Head of caudate nucleus (tissue), 42 donors: Measurements from ENCODE around the gene GALNT12.

Source experiments
- DNase-seq, 42 donors: peaks; one replicate each; pipeline versions ENCODE4 v3.0.0 to v3.0.0-alpha.2; 2020 to 2021; ENCODE audit warnings: mixed read lengths in 7 of 42
- intact Hi-C: fragments of 100-400 bp; cut with DNase I; formaldehyde crosslinking; loops from one replicate; pipeline ENCODE4 v1.15.0; 2022

Gene GALNT12

DNA sequence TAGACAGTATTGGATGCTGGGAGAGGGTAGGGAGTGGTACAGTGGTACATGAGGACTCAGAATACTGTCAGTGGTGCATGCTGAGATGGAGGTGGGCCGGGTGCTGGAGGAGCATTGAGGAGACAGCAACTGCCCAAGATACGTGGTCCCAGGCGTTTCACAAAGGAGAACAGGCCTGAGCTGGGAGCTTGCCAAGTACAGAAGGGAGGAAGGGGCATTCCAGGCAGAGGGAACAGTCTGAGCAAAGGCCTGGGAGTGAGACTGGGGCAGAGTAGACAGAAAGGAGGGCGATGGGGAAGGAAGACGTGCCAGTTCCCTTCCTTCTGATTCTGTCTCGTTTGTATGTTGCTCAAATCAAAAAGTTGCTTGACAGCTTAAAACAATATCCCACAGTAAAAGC, 15.2 kb downstream of the GALNT12 start:
- intact Hi-C loops, result no loop called here
- DNase-seq, result no peak

DNA sequence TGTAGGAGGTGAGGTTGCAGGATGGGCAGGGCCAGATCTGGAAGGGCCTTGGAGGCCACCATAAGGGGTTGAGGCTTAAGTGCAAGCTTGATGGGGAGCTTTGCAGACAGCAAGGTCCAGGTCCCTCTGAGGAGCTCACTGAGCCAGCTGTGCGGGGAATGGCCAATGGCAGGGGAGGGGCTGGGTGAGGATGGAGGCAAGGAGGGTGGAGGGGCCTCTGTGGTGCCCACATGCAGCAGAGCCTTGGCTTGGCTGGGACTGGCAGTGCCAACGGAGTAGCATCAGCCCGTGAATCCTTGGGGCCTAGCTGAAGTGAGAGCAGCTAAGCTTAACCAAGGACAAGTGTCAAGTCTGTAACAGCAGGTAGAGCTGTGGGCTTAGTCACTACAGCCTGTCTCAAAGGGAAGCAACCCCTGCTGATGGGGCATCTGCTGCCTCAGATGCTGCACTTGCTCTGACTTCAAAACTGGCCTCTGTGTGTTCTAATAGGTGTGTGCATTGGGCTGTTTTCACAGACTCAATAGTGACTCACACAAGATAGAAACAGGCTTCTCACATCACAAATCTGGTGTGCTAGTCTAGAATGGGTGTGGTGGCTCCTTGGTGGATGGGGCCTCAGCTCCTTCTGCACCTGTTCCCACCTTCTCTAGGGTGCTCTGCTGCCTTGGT, 16.3 kb downstream of the GALNT12 start:
- DNase-seq, result no peak
- intact Hi-C loops, result no loop called here

DNA sequence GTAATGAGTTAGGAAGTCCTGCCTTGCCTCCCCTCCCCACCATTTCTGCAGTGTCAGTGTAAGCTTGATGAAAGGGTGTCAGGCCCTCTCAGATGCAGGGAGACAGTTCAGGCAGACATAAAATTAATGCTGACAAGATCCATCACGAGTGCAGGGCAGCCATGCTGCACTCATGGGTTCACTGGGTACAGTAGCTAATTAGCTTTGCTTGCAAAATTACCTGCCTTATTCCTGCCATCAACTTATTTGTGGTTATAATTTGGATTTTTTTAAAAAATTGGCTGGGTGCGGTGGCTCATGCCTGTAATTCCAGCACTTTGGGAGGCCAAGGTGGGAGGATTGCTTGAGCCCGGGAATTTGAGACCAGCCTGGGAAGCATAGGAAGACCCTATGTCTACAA, 17.9 kb downstream of the GALNT12 start:
- intact Hi-C loops, result no loop called here
- DNase-seq, result no peak

DNA sequence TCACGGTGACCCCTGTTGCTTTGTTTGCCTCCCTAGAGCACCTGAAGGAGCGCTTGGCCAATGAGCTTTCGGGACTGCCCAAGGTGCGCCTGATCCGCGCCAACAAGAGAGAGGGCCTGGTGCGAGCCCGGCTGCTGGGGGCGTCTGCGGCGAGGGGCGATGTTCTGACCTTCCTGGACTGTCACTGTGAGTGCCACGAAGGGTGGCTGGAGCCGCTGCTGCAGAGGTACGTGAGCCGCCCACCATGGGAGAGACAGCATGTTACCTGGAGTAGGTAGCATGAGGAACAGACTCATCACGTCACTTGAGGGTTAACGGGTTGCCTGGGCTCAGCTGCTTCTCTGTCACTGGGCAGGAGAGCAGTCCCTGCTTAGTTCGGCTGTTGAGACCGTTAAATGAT, 19.2 kb downstream of the GALNT12 start:
- intact Hi-C loops, result no loop called here
- DNase-seq, result no peak

DNA sequence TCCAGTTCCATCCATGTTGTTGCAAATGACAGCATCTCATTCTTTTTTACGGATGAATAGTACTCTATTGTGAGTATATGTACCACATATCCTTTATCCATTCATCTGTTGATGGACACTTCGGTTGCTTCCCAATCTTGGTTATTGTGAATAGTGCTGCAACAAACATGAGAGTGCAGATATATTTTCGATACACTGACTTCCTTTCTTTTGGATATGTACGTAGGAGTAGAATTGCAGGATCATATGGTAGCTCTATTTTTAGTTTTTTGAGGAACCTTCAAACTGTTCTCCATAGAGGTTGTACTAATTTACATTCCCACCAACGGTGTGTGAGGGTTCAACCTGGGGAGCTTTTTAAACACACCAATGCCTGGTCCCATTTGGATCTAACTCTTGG, 22.3 kb downstream of the GALNT12 start:
- intact Hi-C loops, result no loop called here
- DNase-seq, result no peak

DNA sequence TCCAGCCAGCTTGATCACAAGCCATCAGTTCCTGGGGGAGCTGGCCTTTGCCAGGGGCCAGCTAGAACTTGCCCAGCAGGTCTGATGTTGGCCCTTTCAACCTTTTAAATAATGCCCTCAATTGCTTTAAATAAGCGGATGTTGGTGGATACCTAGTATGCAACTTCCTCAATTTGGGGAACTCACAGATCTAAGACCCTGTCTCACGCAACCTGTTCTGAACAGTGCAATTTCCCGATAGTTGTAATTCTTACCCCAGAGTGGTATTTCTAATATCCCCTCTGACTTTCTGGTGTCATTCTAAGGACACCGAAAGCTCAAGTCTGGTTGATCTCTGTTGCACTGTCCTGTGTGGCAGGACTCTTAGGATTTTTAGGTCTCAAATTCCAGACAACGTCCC, 23.1 kb downstream of the GALNT12 start:
- intact Hi-C loops, result no loop called here
- DNase-seq, result no peak

DNA sequence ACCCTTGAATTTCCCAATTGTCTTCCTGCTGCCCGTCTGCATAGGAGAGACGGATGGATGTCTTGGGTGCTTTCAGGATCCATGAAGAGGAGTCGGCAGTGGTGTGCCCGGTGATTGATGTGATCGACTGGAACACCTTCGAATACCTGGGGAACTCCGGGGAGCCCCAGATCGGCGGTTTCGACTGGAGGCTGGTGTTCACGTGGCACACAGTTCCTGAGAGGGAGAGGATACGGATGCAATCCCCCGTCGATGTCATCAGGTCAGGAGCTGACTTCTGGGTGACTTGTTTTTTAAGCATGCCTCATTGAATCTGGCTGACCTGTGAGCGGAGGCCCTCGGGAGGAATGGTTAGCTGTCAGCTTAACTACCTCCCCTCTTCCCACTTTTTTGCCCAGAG, 24.2 kb downstream of the GALNT12 start:
- intact Hi-C loops, result no loop called here
- DNase-seq, result no peak

DNA sequence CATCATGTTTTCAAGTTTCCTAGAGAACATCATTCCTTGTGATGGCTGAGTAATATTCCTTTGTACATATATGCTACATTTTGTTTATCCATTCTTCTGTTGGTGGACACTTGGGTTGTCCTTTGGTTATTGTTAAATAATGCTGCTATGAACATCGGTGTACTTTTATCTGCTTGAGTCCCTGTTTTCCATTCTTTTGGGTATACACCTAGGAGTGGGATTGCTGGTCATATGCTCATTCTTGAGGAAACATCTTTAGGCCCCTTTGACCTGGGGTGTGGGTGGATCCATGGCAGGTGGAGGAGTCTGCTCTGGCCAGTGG, 25.3 kb downstream of the GALNT12 start:
- intact Hi-C loops, result no loop called here

DNA sequence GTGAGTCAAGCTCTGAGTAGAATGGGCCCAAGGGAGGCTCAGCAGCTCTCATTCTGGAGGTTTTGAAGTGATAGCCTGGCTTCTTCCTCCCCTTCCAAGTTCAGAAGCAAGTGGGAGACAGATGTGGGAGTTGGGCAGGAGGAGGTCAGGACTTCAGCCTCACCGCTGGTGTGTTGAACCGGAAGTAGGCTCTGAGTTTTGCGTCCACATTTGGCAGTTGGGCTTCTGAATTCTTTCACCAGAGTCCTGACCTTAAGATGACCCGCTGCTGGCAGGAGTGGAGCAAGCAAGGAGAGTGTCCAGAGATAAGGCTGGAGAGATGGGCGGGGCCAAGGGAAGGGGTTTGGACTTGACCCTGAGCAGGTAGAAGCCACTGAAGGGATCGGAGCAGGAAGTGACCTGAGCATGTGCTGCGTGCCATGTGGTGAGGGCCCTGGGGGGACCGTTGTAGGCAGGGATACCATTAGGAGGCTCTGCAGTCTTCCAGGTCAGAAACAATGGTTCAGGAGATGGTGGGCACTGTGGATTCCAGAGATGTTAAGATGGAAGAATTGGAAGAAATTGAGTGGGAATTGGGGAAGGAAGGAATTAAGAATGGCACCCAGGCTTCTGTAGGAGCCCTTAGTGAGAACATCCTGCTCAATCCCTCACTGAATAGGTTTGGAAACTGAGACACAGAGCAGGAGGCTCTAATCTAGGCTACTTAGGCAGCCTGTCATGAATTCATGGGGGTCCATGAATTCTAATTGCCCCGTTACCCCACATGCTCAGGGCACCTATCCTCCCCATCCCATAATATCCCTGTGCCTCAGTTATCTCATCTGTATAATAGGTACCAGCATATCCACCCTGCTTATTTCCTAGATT, 25.9 kb downstream of the GALNT12 start:
- intact Hi-C loops, result no loop called here
- DNase-seq, result no peak

More for the DNA sequence above, 25.3 kb downstream of the GALNT12 start:
- DNase-seq, result no peak

DNA sequence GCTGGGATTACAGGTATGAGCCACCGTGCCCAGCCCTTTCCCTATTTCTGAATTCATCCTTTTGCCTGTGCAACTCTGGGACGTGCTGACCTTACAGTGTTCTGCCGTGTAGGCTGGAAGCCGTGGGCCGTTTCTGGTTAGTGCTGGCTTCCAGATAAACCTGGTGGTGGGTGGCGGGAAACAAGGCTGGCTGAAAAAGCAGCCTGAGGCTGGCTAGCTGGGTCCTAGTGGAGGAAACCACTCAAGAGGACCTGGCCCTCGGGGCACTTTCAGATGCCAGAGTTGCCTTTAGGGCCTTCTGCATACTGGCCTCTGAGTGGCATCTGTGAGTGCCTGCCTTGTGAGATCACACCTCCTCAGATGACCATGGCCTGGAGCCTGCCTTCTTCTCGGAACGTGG, 26.9 kb downstream of the GALNT12 start:
- intact Hi-C loops, result no loop called here
- DNase-seq, result no peak

DNA sequence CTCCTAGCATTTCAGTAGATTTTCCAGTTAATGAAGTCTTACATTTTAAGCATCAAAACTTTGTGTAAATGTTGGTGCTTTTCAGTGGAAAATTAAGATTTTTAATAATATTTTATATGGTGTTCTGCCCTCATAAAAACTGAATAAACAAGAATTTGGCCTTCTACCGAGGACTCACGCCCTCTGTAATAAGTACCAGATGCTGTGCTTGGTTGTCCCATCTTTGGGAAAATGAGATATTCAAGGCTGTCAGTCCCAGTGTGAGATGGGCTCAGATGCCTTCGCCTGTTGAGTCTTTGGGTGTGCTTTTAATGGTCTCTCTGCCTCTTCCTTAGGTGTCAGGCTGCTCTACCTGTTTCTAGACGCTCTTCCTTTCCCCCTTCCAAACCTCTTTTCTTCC, 28.7 kb downstream of the GALNT12 start:
- intact Hi-C loops, result no loop called here
- DNase-seq, result no peak

DNA sequence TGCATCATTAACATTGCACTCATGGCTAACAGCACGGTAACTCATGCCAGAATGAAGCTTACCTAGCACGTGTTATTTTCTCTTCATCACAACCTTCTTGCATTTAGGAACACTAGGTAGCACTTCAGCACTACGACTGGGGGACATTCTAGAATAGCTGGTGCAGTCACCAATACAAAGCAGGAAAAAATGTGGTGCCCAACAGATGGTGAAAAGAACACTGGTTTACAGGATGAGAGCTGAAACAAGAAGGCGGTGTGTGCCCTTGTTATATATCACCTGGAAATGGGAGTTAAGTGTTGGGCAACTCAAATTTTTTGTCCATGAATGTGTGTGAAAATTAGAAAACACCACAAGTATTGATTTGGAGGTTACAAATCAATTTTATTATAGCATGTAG, 30.0 kb downstream of the GALNT12 start:
- DNase-seq, result no peak
- intact Hi-C loops, result no loop called here

DNA sequence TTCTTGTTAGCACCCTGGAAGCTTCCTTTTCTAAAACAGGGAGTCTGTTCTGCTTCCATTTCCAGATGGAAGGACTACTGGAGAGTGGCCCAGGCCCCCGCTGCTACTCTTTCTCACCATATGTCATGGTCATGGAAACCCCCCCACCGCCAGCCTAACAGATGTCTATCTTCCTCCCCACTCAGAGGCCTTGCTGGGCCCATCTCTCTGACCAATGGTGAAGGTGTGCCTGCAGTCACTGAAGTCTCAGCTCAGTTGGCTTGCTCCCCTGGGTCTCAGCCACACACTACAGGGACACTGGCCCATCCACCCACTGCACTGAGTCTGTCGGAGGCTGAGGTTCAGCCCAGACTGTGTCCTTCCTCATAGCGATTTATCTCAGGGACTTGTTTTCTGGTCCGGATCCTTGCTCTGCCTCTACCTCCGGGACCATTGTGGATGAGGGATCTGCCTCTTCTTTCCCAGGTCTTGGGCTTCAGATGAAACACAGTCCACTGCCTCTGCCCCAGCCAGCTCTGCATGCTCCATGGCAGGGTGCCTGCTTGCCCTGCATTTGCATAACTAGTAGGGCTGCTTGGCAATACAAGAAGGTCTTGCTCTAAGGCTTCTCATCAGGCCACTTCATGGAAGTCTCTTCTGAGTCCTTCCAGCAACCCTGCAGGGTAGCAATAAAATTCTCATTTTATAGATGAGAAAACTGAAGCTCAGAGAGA, 30.8 kb downstream of the GALNT12 start:
- intact Hi-C loops, result no loop called here

DNA sequence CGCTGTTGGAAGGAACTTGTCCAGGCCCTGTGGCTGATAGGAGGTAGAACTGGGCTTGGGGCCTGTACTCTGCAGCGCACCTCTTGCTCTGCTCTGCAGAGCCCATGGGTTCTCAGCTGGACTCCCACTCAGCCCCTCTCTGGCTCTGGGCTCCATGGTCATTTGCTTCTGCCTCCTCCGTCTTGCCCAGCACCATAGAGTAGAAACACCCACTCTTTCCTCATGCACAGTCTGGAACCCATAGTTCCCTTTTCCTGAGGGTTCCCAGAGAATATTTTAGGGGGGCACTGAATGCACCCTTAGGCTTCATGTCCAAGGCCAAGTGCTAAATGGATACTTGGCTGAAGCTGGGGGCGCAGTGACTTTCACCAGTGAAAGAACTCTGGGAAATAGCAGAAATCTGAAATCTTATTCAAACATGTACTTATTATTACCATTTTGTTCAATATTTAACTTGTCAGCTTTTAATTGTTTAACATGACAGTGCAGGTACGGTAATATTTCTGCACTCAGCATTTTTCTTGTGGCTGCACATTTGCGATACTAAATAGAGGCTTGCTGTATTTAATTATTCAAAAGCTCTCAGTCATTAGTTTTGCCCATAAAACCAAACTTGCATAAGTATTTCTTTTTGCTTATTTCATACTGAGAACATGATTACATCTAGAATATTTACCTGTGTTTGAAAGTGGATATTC, 31.5 kb downstream of the GALNT12 start:
- intact Hi-C loops, result no loop called here
- DNase-seq, result no peak

More for the DNA sequence above, 30.8 kb downstream of the GALNT12 start:
- peak in 8 of 42 donors; percentile 5 to 35 (median 14) for DNase-seq

DNA sequence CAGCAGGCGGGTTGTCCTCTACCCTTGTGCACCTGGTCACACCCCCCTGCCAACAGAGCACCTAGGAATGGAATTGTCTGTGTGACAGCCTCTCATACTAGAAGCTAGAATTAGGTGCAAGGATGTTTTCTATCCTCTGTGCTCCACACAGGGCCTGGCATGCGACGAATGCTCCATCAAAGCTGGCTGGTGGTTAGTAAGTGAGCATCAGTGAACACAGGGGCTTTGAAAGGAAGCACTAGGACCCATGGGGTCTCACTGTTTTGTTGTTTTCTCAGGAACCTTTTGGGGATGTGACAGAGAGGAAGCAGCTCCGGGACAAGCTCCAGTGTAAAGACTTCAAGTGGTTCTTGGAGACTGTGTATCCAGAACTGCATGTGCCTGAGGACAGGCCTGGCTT, 32.3 kb downstream of the GALNT12 start:
- no peak for DNase-seq
- intact Hi-C loops, result no loop called here

DNA sequence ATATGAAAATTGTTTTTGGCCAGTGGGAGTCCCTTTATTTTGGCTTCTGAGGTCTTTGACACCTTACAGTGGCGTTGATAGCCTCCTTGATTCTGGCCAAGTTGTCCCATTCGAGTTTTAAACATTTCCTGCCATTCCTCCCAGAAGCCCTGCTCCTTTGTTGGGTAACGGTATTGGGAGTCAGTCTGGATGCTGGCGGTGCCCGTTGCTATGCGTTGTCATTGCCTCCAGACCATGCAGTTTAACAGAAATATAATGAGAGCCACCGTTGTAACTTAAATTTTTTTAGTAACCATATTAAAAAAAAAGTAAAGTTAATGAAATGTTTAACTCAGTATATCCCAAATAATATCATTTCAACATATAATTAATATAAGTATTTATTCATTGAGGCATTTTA, 35.0 kb downstream of the GALNT12 start:
- intact Hi-C loops, result no loop called here
- DNase-seq, result no peak

DNA sequence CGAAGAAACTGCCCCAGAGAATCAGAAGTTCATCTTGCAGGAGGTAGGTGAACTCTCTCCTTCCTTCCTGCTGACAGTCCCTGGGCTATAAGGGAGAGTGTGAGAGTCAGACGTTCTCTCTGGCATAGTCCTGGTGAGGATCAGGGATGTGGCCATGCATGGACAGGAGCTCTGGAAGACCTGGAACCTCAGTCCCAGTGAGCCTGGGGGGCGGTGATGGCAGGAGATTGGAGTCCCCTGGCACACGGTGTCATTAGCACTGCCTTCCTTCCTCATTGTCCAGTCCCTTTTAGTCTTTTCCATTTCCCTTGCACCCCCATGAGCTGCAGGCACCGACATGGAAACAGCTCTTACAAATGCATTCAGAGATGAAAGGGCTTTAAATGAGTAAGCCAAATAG, 38.6 kb downstream of the GALNT12 start:
- intact Hi-C loops, result no loop called here
- DNase-seq, result no peak

DNA sequence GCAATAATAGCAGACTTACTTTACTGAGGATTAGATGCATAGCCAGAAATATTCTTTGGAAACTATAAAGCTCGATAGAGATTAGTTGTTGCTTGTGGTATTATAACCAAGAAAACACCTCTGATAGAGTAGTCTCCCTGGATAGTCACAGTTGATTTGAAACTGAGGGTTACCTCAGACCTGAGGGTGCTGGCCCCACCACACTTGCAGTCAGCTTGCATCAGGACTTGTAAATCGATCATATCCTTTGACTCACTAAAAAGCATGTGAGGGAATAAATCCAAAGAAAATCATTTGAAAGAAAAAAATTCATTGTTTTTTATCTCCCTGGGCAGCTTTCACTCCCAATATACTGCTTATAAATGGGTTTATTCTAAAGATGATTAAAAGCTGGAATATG, 39.4 kb downstream of the GALNT12 start:
- intact Hi-C loops, result no loop called here

DNA sequence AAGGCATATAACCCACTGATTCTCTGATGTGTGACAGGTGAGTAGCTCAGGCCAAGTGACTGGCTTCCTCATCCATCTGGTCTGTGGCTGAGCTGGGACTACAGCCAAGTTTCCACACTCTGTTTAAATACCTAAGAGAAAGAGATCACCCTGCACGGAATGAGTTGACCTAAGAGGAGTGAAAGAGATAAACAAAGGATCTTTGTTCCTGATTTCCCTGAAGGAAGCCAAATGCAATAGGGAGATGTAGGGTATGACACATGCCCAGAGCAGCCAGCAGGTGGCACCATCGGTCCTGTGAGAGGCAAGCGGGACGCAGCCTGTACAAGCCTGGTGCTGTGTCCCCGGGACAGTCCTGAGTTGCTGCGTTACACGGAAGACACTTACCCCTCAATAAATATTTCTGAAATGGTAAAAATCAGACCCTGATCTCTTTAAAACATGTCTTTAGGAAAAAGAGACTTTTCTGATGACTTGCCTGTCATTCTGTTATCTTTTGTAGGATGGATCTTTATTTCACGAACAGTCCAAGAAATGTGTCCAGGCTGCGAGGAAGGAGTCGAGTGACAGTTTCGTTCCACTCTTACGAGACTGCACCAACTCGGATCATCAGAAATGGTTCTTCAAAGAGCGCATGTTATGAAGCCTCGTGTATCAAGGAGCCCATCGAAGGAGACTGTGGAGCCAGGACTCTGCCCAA, 41.1 kb downstream of the GALNT12 start:
- intact Hi-C loops, result no loop called here
- peak; percentile 83 to 97 (median 94) for DNase-seq

More for the DNA sequence above, 39.4 kb downstream of the GALNT12 start:
- no peak for DNase-seq
